Testis (tissue), 3 donors: ENCODE data around the gene ATAD3C. TPM values are rescaled to one million over a fixed set of nuclear protein-coding genes. Genes with fewer than 3 reads are reported as not detected.
"Not testable (repeated sequence)": the region's sequence is repeated elsewhere in the genome, so short reads cannot be mapped to it uniquely, and the experiment has no call there.

Experiments used
- DNase-seq: peaks from one replicate; pipeline ENCODE4 v3.0.0-alpha.2; 2019
- H3K27ac ChIP-seq, 2 donors: fragments of 200-600 bp; sonication (generic); one replicate each; pipeline ENCODE4 v1.5.1; 2019
- H3K27me3 ChIP-seq: fragments of 200-600 bp; sonication (generic); one replicate; pipeline ENCODE4 v1.5.1; 2019
- H3K36me3 ChIP-seq: fragments of 200-600 bp; sonication (generic); one replicate; pipeline ENCODE4 v1.5.1; 2017; ENCODE audit warnings: low read depth; ENCODE audit errors: missing control alignments
- H3K4me1 ChIP-seq: fragments of 200-600 bp; sonication (generic); one replicate; pipeline ENCODE4 v1.5.1; 2019
- H3K4me3 ChIP-seq, 2 donors: fragments of 200-600 bp; sonication (generic); one replicate each; pipeline ENCODE4 v1.5.1; 2017 to 2019
- H3K9me3 ChIP-seq: fragments of 200-600 bp; sonication (generic); one replicate; pipeline ENCODE4 v1.5.1; 2017
- POLR2A ChIP-seq: fragments of 450-650 bp; IDR thresholded peaks from one replicate; pipeline ENCODE4 v1.6.1; 2017; ENCODE audit warnings: antibody characterized with exemption, mild to moderate bottlenecking, moderate library complexity
- WGBS, 2 donors: methylation state at CpG; one replicate each; pipeline ENCODE4 v1.1.5; 2018; 5-methylcytosine and 5-hydroxymethylcytosine counted together
- intact Hi-C: fragments of 100-400 bp; cut with DNase I; formaldehyde crosslinking; loops from one replicate; pipeline ENCODE4 v1.15.1; 2023; ENCODE audit warnings: low total_unique reads
- polyA plus RNA-seq: library from polyadenylated mRNA; stranded (reverse); fragments of 350-450 nt; fragmentation: Illumina TruSeq; extraction: RNeasy Lipid Tissue Mini Kit (QIAGEN cat#74804); gene quantifications from one replicate; pipeline ENCODE4 v1.2.3, GENCODE V29; 2014; ENCODE audit warnings: low read depth, low replicate concordance; ENCODE audit not compliant: insufficient read depth
- total RNA-seq, 2 donors: library from RNA; depleted of rRNA; stranded (reverse); fragments of >200 nt; gene quantifications; one replicate each; pipeline ENCODE4 v1.2.3, GENCODE V29; 2016
- TF ChIP-seq, protein P1 (sequence below), 3 experiments: fragments of 450-650 bp in 2 of 3; fragments of 200-600 bp in 1 of 3; sonication (generic) in 1 of 3; IDR thresholded peaks; one replicate each; pipeline ENCODE4 v1.5.1; 2016 to 2019; ENCODE audit warnings: antibody characterized with exemption in 3 of 3, mild to moderate bottlenecking in 2 of 3, moderate library complexity in 1 of 3

The ATAD3C gene
- total and polyA plus RNA-seq, 3 donors from 2014 or later = 1.3 to 3.0 (median 1.5) TPM

DNA sequence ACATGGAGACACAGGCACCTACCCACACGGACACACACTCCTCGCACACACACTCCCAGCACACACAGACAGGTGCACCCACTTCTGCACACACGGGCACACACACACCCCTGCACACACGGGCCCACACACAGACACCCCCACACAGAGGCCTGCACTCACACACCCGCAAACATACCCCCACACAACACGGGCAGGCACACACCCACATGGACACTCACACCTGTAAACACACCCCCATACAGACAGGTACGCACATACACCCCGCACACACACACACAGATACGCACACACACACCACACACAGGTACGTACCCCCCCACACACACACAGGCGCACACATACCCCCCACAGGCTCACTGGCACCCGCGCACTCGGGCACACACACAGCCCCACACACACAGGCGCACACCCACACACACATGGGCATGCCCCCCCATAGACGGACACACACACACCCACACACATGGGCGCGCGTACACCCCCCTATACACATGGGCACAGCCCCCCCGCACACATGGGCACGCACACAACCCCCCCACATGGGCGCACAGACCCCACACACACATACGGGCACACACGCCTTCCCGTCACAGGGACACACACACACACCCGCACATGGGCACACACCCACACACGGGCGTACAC is 68.6 kb downstream of the ATAD3C start:
- Histone ChIP-seq H3K27me3 (no peaks in the 10 kb centered on the region), H3K36me3 (no peaks in the 10 kb centered on the region), H3K4me3 (no peak overlapping the region), H3K9me3 (no peaks in the 10 kb centered on the region), H3K4me1 (no peaks in the 10 kb centered on the region), H3K27ac (no peak overlapping the region)
- intact Hi-C loops = no loop called here
- WGBS, 2 donors = 89 to 95% methylated on average over 15 to 23 of the region's 28 CpGs
- no peak for DNase-seq
- TF ChIP-seq POLR2A = no peak
- TF ChIP-seq, protein P1, sequence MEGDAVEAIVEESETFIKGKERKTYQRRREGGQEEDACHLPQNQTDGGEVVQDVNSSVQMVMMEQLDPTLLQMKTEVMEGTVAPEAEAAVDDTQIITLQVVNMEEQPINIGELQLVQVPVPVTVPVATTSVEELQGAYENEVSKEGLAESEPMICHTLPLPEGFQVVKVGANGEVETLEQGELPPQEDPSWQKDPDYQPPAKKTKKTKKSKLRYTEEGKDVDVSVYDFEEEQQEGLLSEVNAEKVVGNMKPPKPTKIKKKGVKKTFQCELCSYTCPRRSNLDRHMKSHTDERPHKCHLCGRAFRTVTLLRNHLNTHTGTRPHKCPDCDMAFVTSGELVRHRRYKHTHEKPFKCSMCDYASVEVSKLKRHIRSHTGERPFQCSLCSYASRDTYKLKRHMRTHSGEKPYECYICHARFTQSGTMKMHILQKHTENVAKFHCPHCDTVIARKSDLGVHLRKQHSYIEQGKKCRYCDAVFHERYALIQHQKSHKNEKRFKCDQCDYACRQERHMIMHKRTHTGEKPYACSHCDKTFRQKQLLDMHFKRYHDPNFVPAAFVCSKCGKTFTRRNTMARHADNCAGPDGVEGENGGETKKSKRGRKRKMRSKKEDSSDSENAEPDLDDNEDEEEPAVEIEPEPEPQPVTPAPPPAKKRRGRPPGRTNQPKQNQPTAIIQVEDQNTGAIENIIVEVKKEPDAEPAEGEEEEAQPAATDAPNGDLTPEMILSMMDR (IDR thresholded peaks at IDR 0.05) = no peak

DNA sequence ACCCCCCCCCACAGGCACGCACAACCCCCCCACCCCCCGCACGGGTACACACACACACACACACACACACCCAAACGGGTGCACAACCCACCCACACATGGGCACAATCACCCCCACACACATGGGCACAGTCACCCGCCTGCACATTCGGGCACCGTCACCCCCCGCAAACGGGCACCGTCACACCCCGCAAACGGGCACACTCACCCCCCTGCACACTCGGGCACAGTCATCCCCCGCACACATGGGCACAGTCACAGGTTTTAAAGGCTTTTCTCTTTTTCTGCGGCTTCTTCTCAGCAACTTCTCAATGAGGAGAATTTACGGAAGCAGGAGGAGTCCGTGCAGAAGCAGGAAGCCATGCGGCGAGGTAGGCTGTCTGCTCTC is 69.1 kb downstream of the ATAD3C start:
- WGBS, 2 donors = 90 to 98% methylated on average over 15 of the region's 19 CpGs
- intact Hi-C loops = not testable (repeated sequence)

More for the DNA sequence above, 69.1 kb downstream of the ATAD3C start:
- H3K36me3 ChIP-seq, DNase-seq, H3K27me3 ChIP-seq, H3K4me3 ChIP-seq, H3K9me3 ChIP-seq, H3K4me1 ChIP-seq, H3K27ac ChIP-seq: not testable (repeated sequence)

Other genes with a start within 250 kb of the ATAD3C start
- gene TNFRSF18, start 243.1 kb upstream of the ATAD3C start, total RNA-seq = not detected
- 0.67 TPM for gene TNFRSF18, start 243.1 kb upstream of the ATAD3C start, polyA plus RNA-seq
- gene TNFRSF4, start 235.5 kb upstream of the ATAD3C start, total RNA-seq = 1 to 10 TPM in 1 of 2 donors, under 1 TPM in 1; 0.87 to 1.4 TPM
- 0.80 TPM for gene TNFRSF4, start 235.5 kb upstream of the ATAD3C start, polyA plus RNA-seq
- gene SDF4, start 217.7 kb upstream of the ATAD3C start, total RNA-seq = 100 to 1,000 TPM; 146 to 158 TPM
- gene SDF4, start 217.7 kb upstream of the ATAD3C start, polyA plus RNA-seq = 167 TPM
- gene B3GALT6, start 217.5 kb upstream of the ATAD3C start, total RNA-seq = 10 to 100 TPM; 26.1 to 37.3 TPM
- 8.5 TPM for gene B3GALT6, start 217.5 kb upstream of the ATAD3C start, polyA plus RNA-seq
- 1 to 10 TPM; 4.7 to 7.7 TPM for gene C1QTNF12, start 203.0 kb upstream of the ATAD3C start, total RNA-seq
- 2.7 TPM for gene C1QTNF12, start 203.0 kb upstream of the ATAD3C start, polyA plus RNA-seq
- gene UBE2J2, start 175.8 kb upstream of the ATAD3C start, total RNA-seq = 100 to 1,000 TPM; 133 to 139 TPM
- 203 TPM for gene UBE2J2, start 175.8 kb upstream of the ATAD3C start, polyA plus RNA-seq
- gene SCNN1D, start 169.3 kb upstream of the ATAD3C start, total RNA-seq = 10 to 100 TPM; 49.9 to 58.7 TPM
- gene SCNN1D, start 169.3 kb upstream of the ATAD3C start, polyA plus RNA-seq = 21.0 TPM
- 10 to 100 TPM; 53.0 to 62.7 TPM for gene ACAP3, start 141.8 kb upstream of the ATAD3C start, total RNA-seq
- gene ACAP3, start 141.8 kb upstream of the ATAD3C start, polyA plus RNA-seq = 16.8 TPM
- 10 to 100 TPM; 35.4 to 39.0 TPM for gene PUSL1, start 141.1 kb upstream of the ATAD3C start, total RNA-seq
- 12.4 TPM for gene PUSL1, start 141.1 kb upstream of the ATAD3C start, polyA plus RNA-seq
- gene INTS11, start 125.0 kb upstream of the ATAD3C start, total RNA-seq = 100 to 1,000 TPM; 220 to 232 TPM
- 213 TPM for gene INTS11, start 125.0 kb upstream of the ATAD3C start, polyA plus RNA-seq
- gene CPTP, start 124.9 kb upstream of the ATAD3C start, total RNA-seq = 10 to 100 TPM; 64.4 to 82.3 TPM
- 129 TPM for gene CPTP, start 124.9 kb upstream of the ATAD3C start, polyA plus RNA-seq
- gene TAS1R3, start 118.4 kb upstream of the ATAD3C start, total RNA-seq = 1 to 10 TPM; 1.5 TPM
- 0.66 TPM for gene TAS1R3, start 118.4 kb upstream of the ATAD3C start, polyA plus RNA-seq
- 100 to 1,000 TPM; 169 to 183 TPM for gene DVL1, start 100.3 kb upstream of the ATAD3C start, total RNA-seq
- 65.8 TPM for gene DVL1, start 100.3 kb upstream of the ATAD3C start, polyA plus RNA-seq
- 100 to 1,000 TPM in 1 of 2 donors, 10 to 100 TPM in 1; 60.2 to 102 TPM for gene MXRA8, start 91.1 kb upstream of the ATAD3C start, total RNA-seq
- 63.3 TPM for gene MXRA8, start 91.1 kb upstream of the ATAD3C start, polyA plus RNA-seq
- gene AURKAIP1, start 74.5 kb upstream of the ATAD3C start, total RNA-seq = 100 to 1,000 TPM; 224 to 328 TPM
- 313 TPM for gene AURKAIP1, start 74.5 kb upstream of the ATAD3C start, polyA plus RNA-seq
- 100 to 1,000 TPM; 204 to 209 TPM for gene CCNL2, start 50.4 kb upstream of the ATAD3C start, total RNA-seq
- gene CCNL2, start 50.4 kb upstream of the ATAD3C start, polyA plus RNA-seq = 90.9 TPM
- gene MRPL20, start 42.4 kb upstream of the ATAD3C start, total RNA-seq = 100 to 1,000 TPM; 104 to 123 TPM
- 110 TPM for gene MRPL20, start 42.4 kb upstream of the ATAD3C start, polyA plus RNA-seq
- 10 to 100 TPM; 10.4 to 14.7 TPM for gene ANKRD65, start 28.4 kb upstream of the ATAD3C start, total RNA-seq
- gene ANKRD65, start 28.4 kb upstream of the ATAD3C start, polyA plus RNA-seq = 10.0 TPM
- 10 to 100 TPM; 64.0 to 90.6 TPM for gene VWA1, start 14.0 kb upstream of the ATAD3C start, total RNA-seq
- 46.6 TPM for gene VWA1, start 14.0 kb upstream of the ATAD3C start, polyA plus RNA-seq
- gene ATAD3B, start 22.1 kb downstream of the ATAD3C start, total RNA-seq = 10 to 100 TPM; 46.3 to 55.6 TPM
- gene ATAD3B, start 22.1 kb downstream of the ATAD3C start, polyA plus RNA-seq = 19.1 TPM
- 10 to 100 TPM; 35.7 to 37.4 TPM for gene ATAD3A, start 62.5 kb downstream of the ATAD3C start, total RNA-seq
- 22.0 TPM for gene ATAD3A, start 62.5 kb downstream of the ATAD3C start, polyA plus RNA-seq
- gene TMEM240, start 90.9 kb downstream of the ATAD3C start, total RNA-seq = 1 to 10 TPM; 3.6 to 6.3 TPM
- 4.3 TPM for gene TMEM240, start 90.9 kb downstream of the ATAD3C start, polyA plus RNA-seq
- 100 to 1,000 TPM; 146 to 158 TPM for gene SSU72, start 125.2 kb downstream of the ATAD3C start, total RNA-seq
- gene SSU72, start 125.2 kb downstream of the ATAD3C start, polyA plus RNA-seq = 67.0 TPM
- 10 to 100 TPM; 36.8 to 54.0 TPM for gene FNDC10, start 150.4 kb downstream of the ATAD3C start, total RNA-seq
- 15.5 TPM for gene FNDC10, start 150.4 kb downstream of the ATAD3C start, polyA plus RNA-seq
- gene MIB2, start 165.8 kb downstream of the ATAD3C start, total RNA-seq = 100 to 1,000 TPM; 154 to 172 TPM
- gene MIB2, start 165.8 kb downstream of the ATAD3C start, polyA plus RNA-seq = 38.7 TPM
- gene MMP23B, start 182.5 kb downstream of the ATAD3C start, total RNA-seq = 10 to 100 TPM; 49.0 to 50.2 TPM
- gene MMP23B, start 182.5 kb downstream of the ATAD3C start, polyA plus RNA-seq = 13.1 TPM
- gene CDK11B, start 209.3 kb downstream of the ATAD3C start, total RNA-seq = 10 to 100 TPM; 48.1 to 56.0 TPM
- 57.7 TPM for gene CDK11B, start 209.3 kb downstream of the ATAD3C start, polyA plus RNA-seq
- 10 to 100 TPM; 48.8 to 50.0 TPM for gene SLC35E2B, start 243.1 kb downstream of the ATAD3C start, total RNA-seq
- gene SLC35E2B, start 243.1 kb downstream of the ATAD3C start, polyA plus RNA-seq = 25.9 TPM